ENCODE data around the gene DMPK. TPM values are rescaled to one million over a fixed set of nuclear protein-coding genes. Genes with fewer than 3 reads are reported as not detected.
"Not testable (repeated sequence)": the region's sequence is repeated elsewhere in the genome, so short reads cannot be mapped to it uniquely, and the experiment has no call there.

DMPK gene
- total RNA-seq, 1 donor from 2014 or later, result 275 TPM

- DNase-seq, result peak; percentile 94
- peak; percentile 86 for ATAC-seq
- intact Hi-C loops (cut with micrococcal nuclease), result no loop called here
Observed at GRCh38 chr19:45817010-45817724, 34.9 kb upstream of the DMPK start.

GRCh38 chr19:45816236-45817009 is 34.1 kb upstream of the DMPK start:
- DNase-seq (no peak), ATAC-seq (peak; percentile 6)
- intact Hi-C loops (cut with micrococcal nuclease), result no loop called here

- intact Hi-C loops (cut with micrococcal nuclease), result no loop called here
- DNase-seq (peak; percentile 44), ATAC-seq (peak; percentile 37)
Observed at GRCh38 chr19:45815481-45816216, 33.4 kb upstream of the DMPK start.

- ATAC-seq (peak; percentile 7), DNase-seq (no peak)
- intact Hi-C loops (cut with micrococcal nuclease), result no loop called here
Observed at GRCh38 chr19:45814851-45815480, 32.7 kb upstream of the DMPK start, which contains the start of gene RSPH6A. RSPH6A (minus strand) TSS chr19:45815308; CDS start chr19:45815176, 132 bp downstream.

- DNase-seq (no peak), ATAC-seq (no peak)
- intact Hi-C loops (cut with micrococcal nuclease), result no loop called here
Observed at GRCh38 chr19:45814166-45814780, 32.0 kb upstream of the DMPK start.

GRCh38 chr19:45812297-45812696 is 30.0 kb upstream of the DMPK start:
- ATAC-seq (no peak), DNase-seq (no peak)
- intact Hi-C loops (cut with micrococcal nuclease), result no loop called here

- intact Hi-C loops (cut with micrococcal nuclease), result no loop called here
- DNase-seq (no peak), ATAC-seq (no peak)
Observed at GRCh38 chr19:45809643-45810159, 27.4 kb upstream of the DMPK start.

GRCh38 chr19:45805719-45806118 is 23.4 kb upstream of the DMPK start:
- ATAC-seq (no peak), DNase-seq (no peak)
- intact Hi-C loops (cut with micrococcal nuclease), result no loop called here

GRCh38 chr19:45804959-45805230 is 22.6 kb upstream of the DMPK start:
- intact Hi-C loops (cut with micrococcal nuclease), result no loop called here
- DNase-seq (no peak), ATAC-seq (no peak)

- ATAC-seq, result no peak
- intact Hi-C loops (cut with micrococcal nuclease), result no loop called here
- no peak for DNase-seq
Observed at GRCh38 chr19:45804140-45804958, 22.1 kb upstream of the DMPK start.

GRCh38 chr19:45801603-45802175 is 19.4 kb upstream of the DMPK start:
- no peak for DNase-seq
- intact Hi-C loops (cut with micrococcal nuclease), result no loop called here
- no peak for ATAC-seq

- intact Hi-C loops (cut with micrococcal nuclease), result no loop called here
- DNase-seq (no peak), ATAC-seq (no peak)
Observed at GRCh38 chr19:45800070-45800553, 17.8 kb upstream of the DMPK start.

GRCh38 chr19:45799541-45799940 is 17.3 kb upstream of the DMPK start:
- DNase-seq; ATAC-seq; intact Hi-C loops (cut with micrococcal nuclease): not testable (repeated sequence)

- DNase-seq (peak; percentile 68), ATAC-seq (peak; percentile 82)
- intact Hi-C loops (cut with micrococcal nuclease), result no loop called here
Observed at GRCh38 chr19:45798995-45799517, 16.8 kb upstream of the DMPK start.

GRCh38 chr19:45794627-45795026 is 12.3 kb upstream of the DMPK start:
- intact Hi-C loops (cut with micrococcal nuclease), result no loop called here
- DNase-seq (no peak), ATAC-seq (no peak)

GRCh38 chr19:45793876-45794275 is 11.6 kb upstream of the DMPK start:
- ATAC-seq, result no peak
- intact Hi-C loops (cut with micrococcal nuclease), result no loop called here

GRCh38 chr19:45793178-45793564 is 10.9 kb upstream of the DMPK start:
- no peak for DNase-seq
- intact Hi-C loops (cut with micrococcal nuclease), result no loop called here
- no peak for ATAC-seq

More at GRCh38 chr19:45793876-45794275, 11.6 kb upstream of the DMPK start:
- no peak for DNase-seq

Measured in left ventricle myocardium superior (tissue), 1 donor.